HepG2 (cell line): ENCODE data around the gene KIAA1217. TPM values are rescaled to one million over a fixed set of nuclear protein-coding genes. Genes with fewer than 3 reads are reported as not detected.

Experiments used
- ATAC-seq: fragments of 200-7000 bp; cut with Tn5 transposase; 3 replicates; pipeline ENCODE4 v1.9.1; 2020; ENCODE audit warnings: mild to moderate bottlenecking, moderate library complexity
- BruUV-seq: library from RNA; stranded (reverse); fragments of 400-500 nt; replicated peaks from 2 replicates; lab custom pipeline; 2021; lab: Mats Ljungman, UMichigan
- CTCF ChIA-PET: fragments of 300-600 bp; formaldehyde crosslinking; extraction: SDS; loops from one replicate; lab custom pipeline; 2021; ENCODE audit warnings: low total read pairs, inconsistent platforms, low intra/inter-chr PET ratio; lab: Yijun Ruan, JAX
- POLR2A ChIA-PET: fragments of 350-600 bp; sonication (Branson Sonifier 250); formaldehyde crosslinking; loops from one replicate; lab custom pipeline; 2020; ENCODE audit warnings: antibody characterized with exemption, inconsistent platforms; lab: Yijun Ruan, JAX
- DNase-seq: peaks from one replicate; pipeline ENCODE4 v3.0.0-alpha.2; 2015; ENCODE audit warnings: low spot score
- FAIRE-seq: peaks from 3 replicates; lab custom pipeline; 2011; peaks lifted over from hg19 to GRCh38; lab: Jason Lieb, UNC
- H2AFZ ChIP-seq: one replicate; pipeline ENCODE4 v1.6.1; 2011; ENCODE audit warnings: low read length, inconsistent platforms
- H3K27ac ChIP-seq: fragments of 300-600 bp; 3 replicates; pipeline ENCODE4 v1.8.0; 2011; ENCODE audit warnings: mixed run types, mild to moderate bottlenecking, mixed read lengths, low read length, inconsistent platforms; ENCODE audit not compliant: insufficient read depth; ENCODE audit errors: extremely low read length
- H3K27me3 ChIP-seq, 2 experiments: fragments of 200-600 bp in 1 of 2; 2 replicates in 1 of 2; 3 replicates in 1 of 2; pipeline versions ENCODE4 v1.6.0 to v1.8.0; 2011; ENCODE audit warnings: low read length in 2 of 2, mild to moderate bottlenecking in 2 of 2, moderate library complexity in 2 of 2, inconsistent platforms in 1 of 2; ENCODE audit not compliant: insufficient read depth in 2 of 2, control insufficient read depth in 1 of 2
- H3K36me3 ChIP-seq, 2 experiments: fragments of 200-600 bp in 1 of 2; replicated peaks in 1 of 2; 2 replicates in 1 of 2; 3 replicates in 1 of 2; pipeline versions ENCODE4 v1.5.1 to v1.8.0; 2011; ENCODE audit warnings: low read length in 2 of 2, inconsistent platforms in 1 of 2; ENCODE audit not compliant: insufficient read depth in 2 of 2, control insufficient read depth in 1 of 2
- H3K4me1 ChIP-seq: 2 replicates; pipeline ENCODE4 v1.5.1; 2012; ENCODE audit warnings: low read length, inconsistent platforms; ENCODE audit not compliant: insufficient read depth
- H3K4me2 ChIP-seq: 2 replicates; pipeline ENCODE4 v1.6.0; 2011; ENCODE audit warnings: low read depth, low read length, inconsistent platforms
- H3K4me3 ChIP-seq, 3 experiments: fragments of 200-600 bp in 1 of 3; sonication (generic), shearing (Covaris generic) in 1 of 3; replicated peaks in 1 of 3; 2 replicates each; pipeline ENCODE4 v1.5.1; 2011 to 2016; ENCODE audit warnings: low read length in 3 of 3, inconsistent platforms in 2 of 3, low read depth in 2 of 3, mild to moderate bottlenecking in 2 of 3, control low read depth in 1 of 3, mixed read lengths in 1 of 3; ENCODE audit not compliant: insufficient read depth in 1 of 3
- H3K79me2 ChIP-seq: one replicate; pipeline ENCODE4 v1.6.1; 2011; ENCODE audit warnings: low read length, inconsistent platforms; ENCODE audit not compliant: insufficient read depth
- H3K9ac ChIP-seq: 2 replicates; pipeline ENCODE4 v1.6.0; 2011; ENCODE audit warnings: mild to moderate bottlenecking, low read depth, low read length, inconsistent platforms; ENCODE audit not compliant: insufficient read depth
- H3K9me3 ChIP-seq: 2 replicates; pipeline ENCODE4 v1.5.1; 2012; ENCODE audit warnings: mild to moderate bottlenecking, low read length
- H4K20me1 ChIP-seq: 2 replicates; pipeline ENCODE4 v1.6.0; 2011; ENCODE audit warnings: inconsistent platforms, mild to moderate bottlenecking, low read length, moderate library complexity; ENCODE audit not compliant: insufficient read depth
- CTCF ChIP-seq: sonication (generic); formaldehyde crosslinking; IDR thresholded peaks from 2 replicates; pipeline ENCODE4 v1.5.0; 2020; ENCODE audit warnings: mild to moderate bottlenecking, missing genetic modification reagents, moderate library complexity
- RFXAP ChIP-seq: sonication (generic); formaldehyde crosslinking; IDR thresholded peaks from 2 replicates; pipeline ENCODE4 v1.4.0; 2020; ENCODE audit warnings: missing genetic modification reagents, borderline replicate concordance
- RNF219 ChIP-seq: sonication (generic); formaldehyde crosslinking; IDR thresholded peaks from 2 replicates; pipeline ENCODE4 v1.5.0; 2020; ENCODE audit warnings: mild to moderate bottlenecking, missing genetic modification reagents
- WGBS: methylation state at CpG from one replicate; pipeline ENCODE4 v1.1.6; 2017; ENCODE audit warnings: low lambda C conversion rate; 5-methylcytosine and 5-hydroxymethylcytosine counted together
- in situ Hi-C: cut with HindIII; loops from 2 replicates; pipeline ENCODE4 v1.10.0; 2017; ENCODE audit warnings: low pct_unique_long_range_greater_than_20kb; ENCODE audit not compliant: extremely low pct_ligation_motif_present
- intact Hi-C: fragments of 100-400 bp; cut with micrococcal nuclease; formaldehyde crosslinking; loops from one replicate; pipeline ENCODE4 v1.10.0; 2022; ENCODE audit not compliant: unreplicated experiment
- polyA plus RNA-seq, 8 experiments: library from polyadenylated mRNA; depleted of rRNA in 3 of 8; stranded (reverse) in 7 of 8; unstranded in 1 of 8; fragments of >200 nt; fragmentation: Illumina TruSeq in 4 of 8; extraction: Trizol in 4 of 8; gene quantifications; 2 replicates each; pipeline versions ENCODE4 v1.2.1 to v1.2.3, GENCODE V29; 2011 to 2016; ENCODE audit warnings: low read depth in 4 of 8, missing spikeins in 1 of 8, mixed read lengths in 1 of 8; ENCODE audit not compliant: insufficient read depth in 1 of 8
- total RNA-seq, 5 experiments: library from RNA; depleted of rRNA; stranded (reverse); fragments of >200 nt; fragmentation: Illumina TruSeq; extraction: Trizol; gene quantifications; 2 replicates each; pipeline ENCODE4 v1.2.3, GENCODE V29; 2016; ENCODE audit warnings: low read depth in 1 of 5

Gene KIAA1217
- total and polyA plus RNA-seq, 2 of the 13 experiments (the other 11 are each of a cell fraction or from before 2014, with no cell fraction given) = 4.6 to 10.9 TPM

GRCh38 chr10:24394461-24395190 lies 185.7 kb downstream of the KIAA1217 start (continued):
- TF ChIP-seq RFXAP (CRISPR knock-in tag) = no peak

GRCh38 chr10:24396396-24396795 lies 187.5 kb downstream of the KIAA1217 start:
- Histone ChIP-seq H3K36me3 (peaks cover 0 to 3% of the 10 kb centered on the region in 2 experiments; a peak in 1 of 5 replicates), H3K27me3 (no peaks in the 10 kb centered on the region), H3K4me2 (no peak overlapping the region), H3K4me3 (no peak overlapping the region)
- 96% methylated on average over 4 of the region's 4 CpGs for WGBS
- peak; percentile 18 for FAIRE-seq
- POLR2A ChIA-PET = no interaction called here
- no peak for TF ChIP-seq RNF219 (CRISPR knock-in tag)
- TF ChIP-seq CTCF (CRISPR knock-in tag) = peak; percentile 34
- TF ChIP-seq, all 625 proteins: peak for 1
- no TSS peak for BruUV-seq
- no peak; the same call in 2 of the 3 replicates for ATAC-seq
- CTCF ChIA-PET = no interaction called here
- no peaks in the 10 kb centered on the region for H3K4me1 ChIP-seq
- in situ Hi-C loops = no loop called here
- no peak overlapping the region for H3K27ac ChIP-seq
- H3K79me2 ChIP-seq = no peaks in the 10 kb centered on the region
- intact Hi-C loops = no loop called here
- no peak overlapping the region for H3K9ac ChIP-seq
- H4K20me1 ChIP-seq = no peaks in the 10 kb centered on the region
- no peak for DNase-seq
- no peaks in the 10 kb centered on the region for H3K9me3 ChIP-seq
- no peak overlapping the region for H2AFZ ChIP-seq
